ENCODE results near the gene MRPS7.

MRPS7 gene

GRCh38 chr17:75238684-75239191 is 22.9 kb upstream of the MRPS7 start:
- Histone ChIP-seq H3K9me3 (ENCODE audit: low read length) (no peaks in the 10 kb centered on the region), H3K4me3 (ENCODE audit: low read length) (no peak overlapping the region), H3K36me3 (ENCODE audit: insufficient read depth, low read length) (peaks cover 80% of the 10 kb centered on the region), H3K27me3 (ENCODE audit: insufficient read depth, low read length) (no peaks in the 10 kb centered on the region), H2AFZ (ENCODE audit: low read depth, low read length) (no peak overlapping the region), H3K4me1 (ENCODE audit: insufficient read depth, low read length) (no peaks in the 10 kb centered on the region)

- Histone ChIP-seq H3K27me3 (ENCODE audit: insufficient read depth, low read length) (no peaks in the 10 kb centered on the region), H3K9me3 (ENCODE audit: low read length) (no peaks in the 10 kb centered on the region), H3K4me3 (ENCODE audit: low read length) (no peak overlapping the region), H3K4me1 (ENCODE audit: insufficient read depth, low read length) (no peaks in the 10 kb centered on the region), H3K36me3 (ENCODE audit: insufficient read depth, low read length) (peaks cover 83% of the 10 kb centered on the region), H2AFZ (ENCODE audit: low read depth, low read length) (no peak overlapping the region)
Measured at GRCh38 chr17:75239214-75239613, 22.5 kb upstream of the MRPS7 start.

- Histone ChIP-seq H3K36me3 (ENCODE audit: insufficient read depth, low read length) (peaks cover 82% of the 10 kb centered on the region), H3K9me3 (ENCODE audit: low read length) (no peaks in the 10 kb centered on the region), H3K4me1 (ENCODE audit: insufficient read depth, low read length) (no peaks in the 10 kb centered on the region)
Measured at GRCh38 chr17:75239778-75240393, 21.8 kb upstream of the MRPS7 start.

GRCh38 chr17:75240394-75241142 is 21.1 kb upstream of the MRPS7 start:
- peaks cover 79% of the 10 kb centered on the region for H3K36me3 ChIP-seq (ENCODE audit: insufficient read depth, low read length)
- no peak overlapping the region for H3K4me3 ChIP-seq (ENCODE audit: low read length)
- H3K9me3 ChIP-seq (ENCODE audit: low read length) = no peaks in the 10 kb centered on the region
- no peak overlapping the region for H2AFZ ChIP-seq (ENCODE audit: low read depth, low read length)
- H3K4me1 ChIP-seq (ENCODE audit: insufficient read depth, low read length) = no peaks in the 10 kb centered on the region
- no peaks in the 10 kb centered on the region for H3K27me3 ChIP-seq (ENCODE audit: insufficient read depth, low read length)

More at GRCh38 chr17:75239778-75240393, 21.8 kb upstream of the MRPS7 start:
- H3K4me3 ChIP-seq (ENCODE audit: low read length) = no peak overlapping the region
- H3K27me3 ChIP-seq (ENCODE audit: insufficient read depth, low read length) = no peaks in the 10 kb centered on the region
- H2AFZ ChIP-seq (ENCODE audit: low read depth, low read length) = no peak overlapping the region

- H3K4me3 ChIP-seq (ENCODE audit: low read length) = no peak overlapping the region
- H3K4me1 ChIP-seq (ENCODE audit: insufficient read depth, low read length) = no peaks in the 10 kb centered on the region
- peaks cover 81% of the 10 kb centered on the region for H3K36me3 ChIP-seq (ENCODE audit: insufficient read depth, low read length)
- no peaks in the 10 kb centered on the region for H3K27me3 ChIP-seq (ENCODE audit: insufficient read depth, low read length)
- no peak overlapping the region for H2AFZ ChIP-seq (ENCODE audit: low read depth, low read length)
- no peaks in the 10 kb centered on the region for H3K9me3 ChIP-seq (ENCODE audit: low read length)
Measured at GRCh38 chr17:75241143-75241430, 20.6 kb upstream of the MRPS7 start.

- Histone ChIP-seq H3K36me3 (ENCODE audit: insufficient read depth, low read length) (peaks cover 81% of the 10 kb centered on the region), H3K4me3 (ENCODE audit: low read length) (no peak overlapping the region), H2AFZ (ENCODE audit: low read depth, low read length) (no peak overlapping the region), H3K27me3 (ENCODE audit: insufficient read depth, low read length) (no peaks in the 10 kb centered on the region), H3K4me1 (ENCODE audit: insufficient read depth, low read length) (no peaks in the 10 kb centered on the region), H3K9me3 (ENCODE audit: low read length) (no peaks in the 10 kb centered on the region)
Measured at GRCh38 chr17:75241502-75241901, 20.2 kb upstream of the MRPS7 start.

- Histone ChIP-seq H3K4me3 (ENCODE audit: low read length) (no peak overlapping the region), H2AFZ (ENCODE audit: low read depth, low read length) (no peak overlapping the region), H3K9me3 (ENCODE audit: low read length) (no peaks in the 10 kb centered on the region), H3K4me1 (ENCODE audit: insufficient read depth, low read length) (no peaks in the 10 kb centered on the region), H3K36me3 (ENCODE audit: insufficient read depth, low read length) (peaks cover 78% of the 10 kb centered on the region), H3K27me3 (ENCODE audit: insufficient read depth, low read length) (no peaks in the 10 kb centered on the region)
Measured at GRCh38 chr17:75241996-75242460, 19.7 kb upstream of the MRPS7 start.

- H3K9me3 ChIP-seq (ENCODE audit: low read length) = no peaks in the 10 kb centered on the region
- no peaks in the 10 kb centered on the region for H3K27me3 ChIP-seq (ENCODE audit: insufficient read depth, low read length)
- H3K4me1 ChIP-seq (ENCODE audit: insufficient read depth, low read length) = no peaks in the 10 kb centered on the region
- H3K36me3 ChIP-seq (ENCODE audit: insufficient read depth, low read length) = peaks cover 73% of the 10 kb centered on the region
- no peak overlapping the region for H2AFZ ChIP-seq (ENCODE audit: low read depth, low read length)
- no peak overlapping the region for H3K4me3 ChIP-seq (ENCODE audit: low read length)
Measured at GRCh38 chr17:75242461-75243042, 19.1 kb upstream of the MRPS7 start.

- Histone ChIP-seq H3K36me3 (ENCODE audit: insufficient read depth, low read length) (peaks cover 57% of the 10 kb centered on the region), H3K9me3 (ENCODE audit: low read length) (no peaks in the 10 kb centered on the region), H3K4me3 (ENCODE audit: low read length) (no peak overlapping the region)
Measured at GRCh38 chr17:75244133-75244866, 17.4 kb upstream of the MRPS7 start.

GRCh38 chr17:75245011-75245410 is 16.7 kb upstream of the MRPS7 start:
- Histone ChIP-seq H3K4me3 (ENCODE audit: low read length) (no peak overlapping the region), H3K4me1 (ENCODE audit: insufficient read depth, low read length) (no peaks in the 10 kb centered on the region), H3K36me3 (ENCODE audit: insufficient read depth, low read length) (peaks cover 57% of the 10 kb centered on the region), H2AFZ (ENCODE audit: low read depth, low read length) (no peak overlapping the region), H3K27me3 (ENCODE audit: insufficient read depth, low read length) (no peaks in the 10 kb centered on the region), H3K9me3 (ENCODE audit: low read length) (no peaks in the 10 kb centered on the region)

More at GRCh38 chr17:75244133-75244866, 17.4 kb upstream of the MRPS7 start:
- Histone ChIP-seq H2AFZ (ENCODE audit: low read depth, low read length) (no peak overlapping the region), H3K27me3 (ENCODE audit: insufficient read depth, low read length) (no peaks in the 10 kb centered on the region), H3K4me1 (ENCODE audit: insufficient read depth, low read length) (no peaks in the 10 kb centered on the region)

- Histone ChIP-seq H2AFZ (ENCODE audit: low read depth, low read length) (no peak overlapping the region), H3K9me3 (ENCODE audit: low read length) (no peaks in the 10 kb centered on the region), H3K4me1 (ENCODE audit: insufficient read depth, low read length) (no peaks in the 10 kb centered on the region), H3K27me3 (ENCODE audit: insufficient read depth, low read length) (no peaks in the 10 kb centered on the region), H3K4me3 (ENCODE audit: low read length) (no peak overlapping the region), H3K36me3 (ENCODE audit: insufficient read depth, low read length) (peaks cover 47% of the 10 kb centered on the region)
Measured at GRCh38 chr17:75246404-75246803, 15.3 kb upstream of the MRPS7 start.

GRCh38 chr17:75249564-75249963 is 12.1 kb upstream of the MRPS7 start:
- no peak overlapping the region for H2AFZ ChIP-seq (ENCODE audit: low read depth, low read length)
- H3K4me1 ChIP-seq (ENCODE audit: insufficient read depth, low read length) = no peaks in the 10 kb centered on the region
- peaks cover 18% of the 10 kb centered on the region for H3K36me3 ChIP-seq (ENCODE audit: insufficient read depth, low read length)
- H3K4me3 ChIP-seq (ENCODE audit: low read length) = no peak overlapping the region
- no peaks in the 10 kb centered on the region for H3K9me3 ChIP-seq (ENCODE audit: low read length)
- H3K27me3 ChIP-seq (ENCODE audit: insufficient read depth, low read length) = no peaks in the 10 kb centered on the region

- no peaks in the 10 kb centered on the region for H3K9me3 ChIP-seq (ENCODE audit: low read length)
- no peaks in the 10 kb centered on the region for H3K27me3 ChIP-seq (ENCODE audit: insufficient read depth, low read length)
- no peak overlapping the region for H2AFZ ChIP-seq (ENCODE audit: low read depth, low read length)
- peaks cover 16% of the 10 kb centered on the region for H3K36me3 ChIP-seq (ENCODE audit: insufficient read depth, low read length)
- H3K4me3 ChIP-seq (ENCODE audit: low read length) = no peak overlapping the region
- no peaks in the 10 kb centered on the region for H3K4me1 ChIP-seq (ENCODE audit: insufficient read depth, low read length)
Measured at GRCh38 chr17:75250009-75250471, 11.6 kb upstream of the MRPS7 start.

Data from neuron (in vitro differentiated cells).